Measurements from ENCODE around the gene SCN2A. TPM values are rescaled to one million over a fixed set of nuclear protein-coding genes. Genes with fewer than 3 reads are reported as not detected.
A peak's percentile ranks its signal among the peaks of the same experiment; 100 is the strongest.
"Not testable (repeated sequence)": the region's sequence is repeated elsewhere in the genome, so short reads cannot be mapped to it uniquely, and the experiment has no call there.

SCN2A gene
- total RNA-seq, 2 donors from 2014 or later, result 0.11 to 0.21 TPM

DNA sequence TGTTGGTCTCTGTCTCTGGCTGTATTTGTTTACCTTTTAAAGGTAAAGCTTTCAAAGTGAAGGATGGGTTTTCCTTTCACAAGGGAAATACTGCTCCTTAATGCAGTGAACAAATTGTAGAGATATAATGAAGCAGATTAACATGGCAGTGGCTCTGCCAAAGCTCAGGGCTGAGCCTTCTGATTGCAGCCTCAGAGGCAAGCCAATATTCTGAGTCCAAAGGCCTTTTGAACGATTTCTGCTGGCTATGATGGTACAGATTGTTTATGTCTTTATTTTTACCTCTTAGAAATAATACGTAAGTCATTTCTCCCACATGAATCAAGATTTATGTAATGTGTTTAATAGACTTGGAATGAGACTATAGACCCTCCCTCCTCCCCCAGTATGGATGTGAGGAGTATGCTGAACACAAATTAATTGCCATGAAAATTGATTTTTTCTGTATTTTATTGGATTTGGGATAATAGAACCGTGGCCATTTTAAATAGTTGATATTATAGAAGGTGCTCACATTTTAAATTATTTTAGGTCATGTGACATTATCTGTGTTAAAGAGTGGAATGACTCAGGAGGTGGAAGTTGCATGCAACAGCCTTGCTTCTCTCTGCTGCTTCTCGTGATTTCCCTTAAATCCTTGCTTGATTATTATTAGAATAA is 772 bp downstream of the SCN2A start:
- no peak for DNase-seq (ENCODE audit: low spot score in 2 of 2)
- H3K27ac Mint-ChIP-seq, result no peak overlapping the region
- H3K9me3 Mint-ChIP-seq, result peaks cover 0 to 4% of the 10 kb centered on the region in 2 donors
- ATAC-seq, result no peak
- no peaks in the 10 kb centered on the region for H3K36me3 Mint-ChIP-seq

DNA sequence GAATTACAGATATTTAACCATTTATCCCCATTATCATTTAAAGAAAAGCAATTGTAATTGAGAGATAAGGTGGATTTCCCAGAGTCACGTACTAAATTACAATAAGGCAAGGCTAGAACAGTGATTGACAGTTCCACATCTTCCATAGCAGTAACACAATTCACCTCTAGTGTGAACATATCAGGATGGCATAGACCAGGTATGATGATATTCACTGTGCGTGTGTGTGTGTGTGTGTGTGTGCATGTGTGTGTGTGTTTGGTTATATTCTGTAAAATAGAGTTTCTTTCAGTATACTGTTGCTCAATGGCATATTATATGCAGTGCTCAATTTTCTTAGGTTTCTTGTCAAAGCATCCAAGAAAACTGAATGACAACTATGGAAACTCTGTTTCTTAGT is 1.7 kb downstream of the SCN2A start:
- H3K27ac Mint-ChIP-seq, result no peak overlapping the region
- H3K9me3 Mint-ChIP-seq, result peaks cover 0 to 4% of the 10 kb centered on the region in 2 donors
- ATAC-seq, result no peak
- DNase-seq (ENCODE audit: low spot score in 2 of 2), result no peak
- no peaks in the 10 kb centered on the region for H3K36me3 Mint-ChIP-seq

DNA sequence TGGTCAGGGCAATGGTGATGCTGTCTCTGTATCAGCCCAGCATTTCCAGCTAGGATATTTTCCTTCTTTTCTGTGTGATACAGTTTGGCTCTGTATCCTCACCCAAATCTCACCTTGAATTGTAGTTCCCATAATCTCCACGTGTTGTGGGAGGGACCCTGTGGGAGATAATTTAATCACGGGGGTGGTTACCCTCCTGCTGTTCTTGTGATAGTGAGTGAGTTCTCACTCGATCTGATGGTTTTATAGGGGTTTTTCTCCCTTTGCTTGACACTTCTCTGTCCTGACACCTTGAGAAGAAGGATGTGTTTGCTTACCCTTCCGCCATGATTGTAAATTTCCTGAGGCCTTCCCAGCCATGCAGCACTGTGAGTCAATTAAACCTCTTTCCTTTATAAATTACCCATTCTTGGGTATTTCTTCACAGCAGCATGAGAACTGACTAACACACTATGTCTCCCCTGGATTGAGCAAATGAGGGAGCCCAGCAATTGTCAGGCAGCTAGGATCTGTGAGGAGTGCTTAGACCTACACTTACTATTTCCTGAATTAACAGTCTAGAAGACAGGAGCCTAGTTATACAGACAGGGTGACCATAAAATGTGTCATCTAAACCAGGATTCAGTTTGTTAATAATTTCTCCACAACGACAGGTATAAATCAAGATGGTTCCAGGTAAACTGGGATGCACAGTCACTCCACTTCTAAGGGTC is 6.0 kb downstream of the SCN2A start:
- ATAC-seq, result no peak
- Mint-ChIP-seq H3K36me3 (no peaks in the 10 kb centered on the region), H3K27ac (no peak overlapping the region), H3K9me3 (no peaks in the 10 kb centered on the region)
- no peak for DNase-seq (ENCODE audit: low spot score in 2 of 2)

DNA sequence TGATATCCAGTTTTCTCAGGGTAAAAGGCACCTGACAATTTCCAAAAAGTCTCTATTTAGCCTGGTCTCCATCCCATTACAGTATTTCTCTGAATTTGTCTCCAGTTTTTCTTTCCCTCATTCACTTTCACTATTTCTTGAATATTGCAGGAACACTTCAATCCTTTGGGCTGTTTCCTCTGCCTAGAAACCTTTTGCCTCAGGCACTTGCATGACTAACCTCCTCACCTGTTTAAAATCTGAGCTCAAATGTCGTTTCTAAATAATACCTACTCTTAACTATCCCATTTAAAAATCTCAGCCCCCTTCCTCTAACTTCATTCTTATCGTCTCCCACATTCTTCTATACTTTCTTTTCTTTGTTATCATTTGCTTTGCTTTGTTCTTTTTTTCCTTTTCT is 9.0 kb downstream of the SCN2A start:
- H3K9me3 Mint-ChIP-seq, result no peaks in the 10 kb centered on the region
- no peaks in the 10 kb centered on the region for H3K36me3 Mint-ChIP-seq
- ATAC-seq (no peak), DNase-seq (ENCODE audit: low spot score in 2 of 2) (no peak)
- H3K27ac Mint-ChIP-seq, result no peak overlapping the region

DNA sequence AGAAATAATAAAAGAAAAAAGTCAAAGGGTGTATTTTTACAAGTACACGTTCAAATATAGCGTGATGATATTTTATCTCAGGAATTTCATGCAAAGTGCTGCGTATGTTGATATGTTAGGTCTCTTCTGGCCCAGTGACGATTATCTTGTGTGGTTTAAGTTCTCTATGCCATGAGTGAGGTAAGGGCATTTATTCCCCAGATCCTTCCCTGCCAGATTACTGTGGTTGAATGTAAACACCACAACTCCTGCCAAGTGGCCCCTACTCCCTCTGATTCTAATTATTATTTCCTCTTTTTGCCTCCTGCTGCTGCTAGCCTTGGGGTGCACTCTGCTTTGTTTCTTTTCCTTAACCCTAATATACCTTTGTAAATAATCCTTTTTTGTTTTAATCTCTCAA is 12.2 kb downstream of the SCN2A start:
- no peaks in the 10 kb centered on the region for H3K9me3 Mint-ChIP-seq
- no peak for ATAC-seq
- no peaks in the 10 kb centered on the region for H3K36me3 Mint-ChIP-seq
- DNase-seq (ENCODE audit: low spot score in 2 of 2), result no peak
- H3K27ac Mint-ChIP-seq, result no peak overlapping the region

DNA sequence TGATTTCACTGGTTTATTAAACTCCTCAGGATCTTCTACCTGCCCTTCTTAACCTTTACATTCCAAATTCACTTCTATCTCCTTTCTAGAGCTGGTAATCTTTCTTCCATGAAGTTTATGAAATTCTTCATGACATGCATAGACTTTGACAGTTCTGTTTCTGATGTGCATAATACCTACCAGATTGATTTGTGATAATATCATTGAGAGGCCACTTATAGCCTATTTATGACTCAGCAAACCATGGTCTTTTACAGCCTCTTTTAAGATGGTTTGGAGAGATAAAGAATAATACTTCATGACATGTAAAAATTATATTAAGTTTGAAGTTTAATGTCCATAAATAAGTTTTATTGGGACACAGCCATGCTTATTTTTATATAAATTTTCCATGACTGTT is 14.0 kb downstream of the SCN2A start:
- ATAC-seq (no peak), DNase-seq (ENCODE audit: low spot score in 2 of 2) (no peak)
- Mint-ChIP-seq H3K36me3 (no peaks in the 10 kb centered on the region), H3K27ac (no peak overlapping the region), H3K9me3 (no peaks in the 10 kb centered on the region)

DNA sequence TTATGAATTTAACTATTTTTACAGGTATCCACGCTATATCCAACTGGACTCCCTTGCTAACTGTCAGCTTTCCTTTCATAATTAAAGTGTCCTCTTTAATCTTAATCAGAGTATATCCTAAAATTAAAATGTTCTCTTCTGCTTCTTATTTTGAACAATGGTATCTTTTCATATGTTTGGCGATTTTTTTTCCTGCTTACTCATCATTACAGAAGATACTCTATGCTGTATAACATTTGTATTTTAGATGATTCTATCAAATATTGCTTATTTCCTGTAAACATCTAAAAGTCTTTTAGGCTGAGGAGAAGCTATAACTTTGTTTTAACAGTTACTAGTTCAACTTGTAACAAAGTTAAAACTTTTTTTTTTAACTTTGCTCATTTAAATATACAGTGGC is 17.4 kb downstream of the SCN2A start:
- H3K9me3 Mint-ChIP-seq, result peaks cover 0 to 5% of the 10 kb centered on the region in 2 donors
- no peak overlapping the region for H3K27ac Mint-ChIP-seq
- H3K36me3 Mint-ChIP-seq, result no peaks in the 10 kb centered on the region
- ATAC-seq (no peak), DNase-seq (ENCODE audit: low spot score in 2 of 2) (no peak)

DNA sequence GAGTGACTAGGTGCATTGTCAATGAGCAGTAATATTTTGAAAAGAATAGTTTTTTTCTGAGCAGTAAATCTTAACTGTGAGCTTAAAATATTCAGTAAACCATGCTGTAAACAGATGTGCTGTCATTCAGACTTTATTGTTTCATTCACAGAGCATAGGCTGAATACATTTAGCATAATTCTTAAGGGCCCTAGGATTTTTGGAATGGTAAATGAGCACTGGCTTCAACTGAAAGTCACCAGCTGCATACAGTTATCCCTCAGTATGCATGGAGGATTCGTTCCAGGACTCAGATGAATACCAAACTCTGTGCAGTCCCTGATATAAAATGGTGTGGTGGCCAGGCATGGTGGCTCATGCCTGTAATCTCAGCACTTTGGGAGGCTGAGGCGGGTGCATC is 21.1 kb downstream of the SCN2A start:
- ATAC-seq; DNase-seq (ENCODE audit: low spot score in 2 of 2); H3K9me3 Mint-ChIP-seq; H3K36me3 Mint-ChIP-seq; H3K27ac Mint-ChIP-seq: not testable (repeated sequence)

DNA sequence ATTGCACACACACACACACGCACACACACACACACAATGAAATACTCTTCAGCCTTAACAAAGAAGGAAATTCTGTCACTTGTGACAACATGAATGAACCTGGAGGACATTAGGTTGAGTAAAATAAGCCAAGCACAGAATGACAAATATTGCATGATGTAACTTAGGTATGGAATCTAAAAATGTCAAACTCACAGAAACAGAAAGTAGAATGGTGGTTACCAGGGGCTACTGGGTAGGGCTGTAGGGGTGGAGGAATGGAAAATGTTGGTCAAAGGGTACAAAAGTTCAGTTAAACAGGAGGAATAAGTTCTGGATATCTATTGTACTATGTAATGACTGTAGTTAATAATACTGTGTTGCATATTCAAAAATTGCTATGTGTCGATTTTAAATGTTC is 29.5 kb downstream of the SCN2A start:
- ATAC-seq (peak in 1 of 2 donors; percentile 94), DNase-seq (ENCODE audit: low spot score in 2 of 2) (no peak)
- H3K27ac Mint-ChIP-seq, result no peak overlapping the region
- no peaks in the 10 kb centered on the region for H3K36me3 Mint-ChIP-seq
- peaks cover 0 to 3% of the 10 kb centered on the region in 2 donors for H3K9me3 Mint-ChIP-seq

DNA sequence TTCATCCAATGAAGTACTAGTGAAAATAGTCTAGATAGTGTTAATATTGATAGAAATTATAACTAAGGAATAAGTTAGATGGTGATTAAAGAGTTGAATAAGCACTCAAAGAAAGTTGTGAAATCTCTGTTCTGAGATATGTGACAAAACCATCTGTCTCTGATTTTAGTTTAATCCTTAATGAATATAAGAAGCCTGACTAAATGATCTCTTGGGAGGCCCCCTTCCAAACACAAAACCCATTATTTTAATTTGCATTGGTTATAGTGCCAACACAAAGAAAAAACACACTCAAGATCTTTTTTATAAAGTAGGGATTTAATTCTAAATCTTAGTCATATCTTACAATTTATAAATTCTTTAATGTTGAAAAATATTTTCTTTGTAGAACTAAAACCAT is 34.0 kb downstream of the SCN2A start:
- ATAC-seq, result no peak
- peaks cover 0 to 14% of the 10 kb centered on the region in 2 donors for H3K9me3 Mint-ChIP-seq
- DNase-seq (ENCODE audit: low spot score in 2 of 2), result no peak
- H3K36me3 Mint-ChIP-seq, result peaks cover 0 to 13% of the 10 kb centered on the region in 2 donors
- H3K27ac Mint-ChIP-seq, result no peak overlapping the region

DNA sequence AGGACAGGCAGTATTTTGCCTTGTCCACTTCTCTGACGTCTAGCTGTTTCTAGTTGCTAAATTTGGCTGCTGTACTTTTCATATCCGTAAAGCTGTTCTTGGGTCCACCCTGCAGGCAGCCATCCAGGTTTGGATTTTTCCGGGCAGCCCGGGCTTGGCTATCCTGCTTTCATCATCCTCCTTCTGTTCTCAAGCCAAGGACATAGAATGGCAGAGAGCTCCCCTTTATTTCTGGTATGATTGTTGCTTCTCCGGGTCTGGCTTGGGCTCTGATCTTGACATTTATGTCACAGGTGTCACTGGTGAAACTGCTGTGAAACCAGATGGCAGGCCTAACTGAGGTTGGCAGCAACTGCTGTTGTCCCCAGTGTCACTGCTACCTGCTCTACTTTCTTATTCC is 35.5 kb downstream of the SCN2A start:
- Mint-ChIP-seq H3K9me3 (peaks cover 6 to 24% of the 10 kb centered on the region in 2 donors), H3K27ac (no peak overlapping the region), H3K36me3 (peaks cover 0 to 21% of the 10 kb centered on the region in 2 donors)
- DNase-seq (ENCODE audit: low spot score in 2 of 2), result no peak
- no peak for ATAC-seq

DNA sequence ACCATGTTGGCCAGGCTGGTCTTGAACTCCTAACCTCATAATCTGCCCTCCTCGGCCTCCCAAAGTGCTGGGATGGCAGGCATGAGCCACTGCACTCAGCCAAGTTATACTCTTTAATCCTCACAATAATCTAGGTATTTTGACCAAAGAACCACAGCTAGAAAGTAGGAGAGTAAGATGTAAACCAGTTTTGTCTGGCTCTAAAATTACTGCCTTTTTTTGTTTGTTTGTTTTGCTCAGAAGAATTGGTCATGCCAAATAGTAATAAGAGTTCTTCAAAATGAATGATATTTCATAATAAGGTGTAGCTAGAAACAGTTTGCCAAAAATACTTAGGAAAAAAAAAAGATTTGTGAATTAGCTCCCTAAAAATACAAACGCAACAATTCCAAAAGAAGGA is 36.7 kb downstream of the SCN2A start:
- Mint-ChIP-seq H3K9me3 (peaks cover 6 to 24% of the 10 kb centered on the region in 2 donors), H3K27ac (no peak overlapping the region), H3K36me3 (peaks cover 0 to 21% of the 10 kb centered on the region in 2 donors)
- DNase-seq (ENCODE audit: low spot score in 2 of 2) (no peak), ATAC-seq (no peak)

DNA sequence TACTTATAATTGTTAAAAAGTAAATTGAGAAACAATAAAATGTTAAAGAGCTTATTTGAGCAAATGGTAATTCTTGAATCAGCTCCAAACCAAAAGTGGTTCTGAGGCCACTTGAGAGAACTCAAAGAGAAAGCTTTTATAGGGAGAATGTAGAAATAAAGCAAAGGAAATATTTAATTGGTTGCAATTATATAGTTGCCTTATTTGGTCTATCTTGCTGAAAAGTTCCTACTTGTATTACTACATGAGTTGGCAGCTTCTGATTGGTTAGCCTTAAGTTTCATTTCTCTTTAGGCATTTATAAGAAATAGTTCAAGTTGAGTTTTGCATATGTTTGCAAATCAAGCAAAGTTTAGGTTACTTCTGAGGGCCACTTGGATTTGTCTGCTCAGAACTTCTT is 38.1 kb downstream of the SCN2A start:
- DNase-seq (ENCODE audit: low spot score in 2 of 2) (no peak), ATAC-seq (peak in 1 of 2 donors; percentile 27)
- Mint-ChIP-seq H3K36me3 (peaks cover 0 to 21% of the 10 kb centered on the region in 2 donors), H3K27ac (no peak overlapping the region), H3K9me3 (peaks cover 9 to 24% of the 10 kb centered on the region in 2 donors)

DNA sequence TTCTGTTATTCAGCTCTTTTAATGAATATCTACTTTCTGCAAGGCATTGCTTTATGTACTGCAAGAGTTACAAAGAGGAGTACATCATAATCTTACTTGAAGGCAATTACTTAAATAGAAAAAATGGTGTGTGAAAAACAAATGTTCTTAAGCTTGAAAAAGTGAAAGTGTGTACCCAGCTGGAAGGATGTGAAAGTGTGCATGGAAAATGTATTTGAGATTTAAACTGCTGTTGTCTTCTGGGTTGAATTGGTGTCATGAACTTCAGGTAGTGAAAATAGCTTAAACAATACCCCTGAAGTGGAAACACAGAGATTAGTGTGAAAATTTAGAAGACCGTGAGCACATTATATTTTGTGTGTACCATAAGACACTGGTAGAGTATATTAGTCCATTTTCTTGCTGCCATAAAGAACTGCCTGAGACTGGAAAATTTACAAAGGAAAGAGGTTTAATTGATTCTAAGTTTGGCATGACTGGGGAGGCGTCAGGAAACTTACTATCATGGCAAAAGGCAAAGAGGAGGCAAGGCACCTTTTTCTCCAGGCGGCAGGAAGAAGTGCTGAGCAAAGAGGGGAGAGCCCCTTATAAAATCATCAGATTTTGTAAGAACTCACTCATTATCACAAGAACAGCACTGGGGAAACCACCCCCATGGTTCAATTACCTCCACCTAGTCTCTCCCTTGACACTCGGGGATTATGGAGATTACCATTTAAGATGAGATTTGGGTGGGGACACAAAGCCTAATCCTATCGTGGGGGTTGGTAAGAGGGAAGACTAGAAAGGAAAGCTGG is 38.8 kb downstream of the SCN2A start:
- Mint-ChIP-seq H3K36me3 (peaks cover 0 to 21% of the 10 kb centered on the region in 2 donors), H3K9me3 (peaks cover 9 to 24% of the 10 kb centered on the region in 2 donors), H3K27ac (peak overlapping the region in 1 of 2 donors; percentile 81)
- DNase-seq (ENCODE audit: low spot score in 2 of 2) (no peak), ATAC-seq (peak in 1 of 2 donors; percentile 56)

DNA sequence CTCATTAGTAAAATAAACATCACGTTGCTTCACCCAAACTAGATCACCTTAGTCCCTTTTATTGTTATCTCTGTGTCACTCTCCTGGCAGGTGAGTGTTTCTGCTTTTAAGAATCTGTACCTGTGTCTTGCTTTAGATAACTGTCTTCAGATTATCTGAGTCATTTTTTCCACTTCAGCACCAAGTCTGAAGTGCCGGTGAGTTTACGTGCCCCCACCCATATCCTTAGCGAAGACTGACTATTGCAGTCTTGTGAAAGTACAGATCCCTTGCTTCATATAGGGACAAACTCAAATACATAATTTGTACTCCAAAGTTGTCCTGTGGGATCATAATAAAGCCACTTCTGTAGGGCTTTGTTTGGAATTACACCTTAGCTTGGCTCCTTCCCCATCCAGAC is 41.1 kb downstream of the SCN2A start:
- Mint-ChIP-seq H3K36me3 (peaks cover 0 to 14% of the 10 kb centered on the region in 2 donors), H3K9me3 (peaks cover 9 to 18% of the 10 kb centered on the region in 2 donors), H3K27ac (no peak overlapping the region)
- ATAC-seq (no peak), DNase-seq (ENCODE audit: low spot score in 2 of 2) (no peak)

DNA sequence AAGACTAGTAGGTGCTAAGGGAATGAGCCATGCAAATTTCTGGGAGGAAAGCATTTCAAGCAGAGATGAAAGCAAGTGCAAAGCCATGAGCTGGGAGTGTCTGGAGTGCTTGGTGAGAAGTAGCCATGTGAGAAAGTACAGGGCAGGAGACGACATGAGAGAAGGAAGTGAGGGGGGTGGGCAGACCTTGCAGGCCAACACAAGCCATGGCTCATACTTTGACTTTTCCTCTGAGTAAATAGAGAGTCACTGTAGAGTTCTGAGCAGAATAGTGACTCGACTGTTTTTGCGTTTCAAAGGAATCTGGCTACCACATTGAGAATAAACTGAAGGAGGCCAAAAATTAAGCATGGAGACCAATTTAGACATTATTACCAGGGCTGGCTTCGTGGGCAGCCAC is 42.2 kb downstream of the SCN2A start:
- DNase-seq (ENCODE audit: low spot score in 2 of 2), result no peak
- Mint-ChIP-seq H3K9me3 (peaks cover 9 to 17% of the 10 kb centered on the region in 2 donors), H3K27ac (no peak overlapping the region), H3K36me3 (peaks cover 0 to 12% of the 10 kb centered on the region in 2 donors)
- ATAC-seq, result no peak

DNA sequence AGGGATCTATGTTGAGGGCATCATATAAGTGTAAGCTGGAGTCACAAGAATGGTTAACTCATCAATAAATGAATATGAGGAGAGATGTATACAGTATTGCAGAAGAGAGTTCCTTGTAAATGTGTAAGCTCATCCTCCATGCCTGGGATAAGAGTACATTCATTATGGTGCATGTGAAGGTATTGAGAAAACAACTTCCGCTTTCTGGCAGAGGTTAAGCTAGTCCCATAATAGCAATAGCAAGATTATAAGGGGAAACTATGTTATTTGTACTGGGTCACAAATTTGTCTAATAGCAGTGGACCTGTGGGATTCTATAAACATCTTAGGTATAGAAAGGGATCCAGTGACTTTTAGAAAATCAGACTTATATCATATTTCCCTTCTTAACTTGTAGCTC is 44.1 kb downstream of the SCN2A start:
- H3K27ac Mint-ChIP-seq, result no peak overlapping the region
- no peak for ATAC-seq
- H3K9me3 Mint-ChIP-seq, result peaks cover 8 to 9% of the 10 kb centered on the region in 2 donors
- no peak for DNase-seq (ENCODE audit: low spot score in 2 of 2)
- H3K36me3 Mint-ChIP-seq, result peaks cover 0 to 6% of the 10 kb centered on the region in 2 donors

Measured in activated naive CD4-positive, alpha-beta T cell treated with anti-CD3 and anti-CD28 coated beads, Interleukin-2, amount 50 U/mL, for 72 hours (primary cell).